NCI-H2227 (cell line): ENCODE data around the gene PRKN.
"Not testable (repeated sequence)": the region's sequence is repeated elsewhere in the genome, so short reads cannot be mapped to it uniquely, and the experiment has no call there.

Experiments
- DNase-seq: peaks from one replicate; lab custom pipeline; 2025; ENCODE audit not compliant: unreplicated experiment; lab: John Stamatoyannopoulos, UW

PRKN gene

GRCh38 chr6:162679681-162680080, 47.9 kb downstream of the PRKN start:
- DNase-seq, result no peak

DNA sequence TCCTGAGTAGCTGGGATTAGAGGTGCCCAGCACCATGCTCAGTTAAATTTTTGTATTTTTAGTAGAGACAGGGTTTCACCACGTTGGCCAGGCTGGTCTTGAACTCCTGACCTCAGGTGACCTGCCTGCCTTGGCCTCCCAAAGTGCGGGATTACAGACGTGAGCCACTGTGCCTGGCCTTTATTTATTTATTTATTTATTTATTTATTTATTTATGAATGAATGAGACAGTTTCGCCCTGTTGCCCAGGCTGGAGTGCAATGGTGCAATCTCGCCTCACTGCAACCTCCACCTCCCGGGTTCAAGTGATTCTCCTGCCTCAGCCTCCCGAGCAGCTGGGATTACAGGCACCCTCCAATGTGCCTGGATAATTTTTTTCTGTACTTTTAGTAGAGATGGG, 48.7 kb downstream of the PRKN start:
- DNase-seq, result not testable (repeated sequence)

DNA sequence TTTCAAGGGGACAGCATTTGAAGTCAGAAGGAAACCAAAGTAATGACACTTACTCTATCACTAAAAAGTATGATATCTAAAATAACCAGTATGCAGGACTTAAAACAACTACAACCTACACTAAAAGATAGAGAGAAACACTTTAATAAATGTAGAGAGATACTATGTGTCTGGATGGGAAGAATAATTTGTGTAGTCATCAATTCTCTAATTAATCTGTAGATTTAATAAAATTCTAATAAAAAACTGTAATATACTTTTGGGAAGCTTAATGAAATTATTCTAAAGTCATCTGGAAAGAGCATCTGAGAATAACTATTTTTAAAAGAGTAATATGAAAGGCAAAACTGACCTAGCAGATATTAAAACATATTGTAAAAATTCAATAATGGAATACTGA, 52.1 kb downstream of the PRKN start:
- DNase-seq, result no peak

DNA sequence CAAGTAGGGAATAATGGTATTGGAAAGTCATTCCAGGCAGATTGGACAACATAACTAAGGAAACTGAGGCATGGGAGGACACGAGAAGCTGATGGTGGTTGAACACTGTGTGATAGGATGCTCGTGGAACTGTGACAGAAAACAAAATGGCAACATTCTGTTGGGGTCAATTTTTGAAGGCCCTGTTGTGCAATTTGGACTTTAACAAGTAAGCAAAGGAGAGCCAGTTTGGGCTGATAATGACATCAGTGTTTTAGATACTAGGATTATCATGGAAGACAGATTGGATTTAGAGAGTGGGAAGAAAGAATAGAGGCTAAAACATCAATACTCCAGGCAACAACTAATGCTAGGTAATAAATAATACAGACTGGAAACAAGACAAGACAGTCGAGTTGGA, 53.1 kb downstream of the PRKN start:
- DNase-seq, result no peak

DNA sequence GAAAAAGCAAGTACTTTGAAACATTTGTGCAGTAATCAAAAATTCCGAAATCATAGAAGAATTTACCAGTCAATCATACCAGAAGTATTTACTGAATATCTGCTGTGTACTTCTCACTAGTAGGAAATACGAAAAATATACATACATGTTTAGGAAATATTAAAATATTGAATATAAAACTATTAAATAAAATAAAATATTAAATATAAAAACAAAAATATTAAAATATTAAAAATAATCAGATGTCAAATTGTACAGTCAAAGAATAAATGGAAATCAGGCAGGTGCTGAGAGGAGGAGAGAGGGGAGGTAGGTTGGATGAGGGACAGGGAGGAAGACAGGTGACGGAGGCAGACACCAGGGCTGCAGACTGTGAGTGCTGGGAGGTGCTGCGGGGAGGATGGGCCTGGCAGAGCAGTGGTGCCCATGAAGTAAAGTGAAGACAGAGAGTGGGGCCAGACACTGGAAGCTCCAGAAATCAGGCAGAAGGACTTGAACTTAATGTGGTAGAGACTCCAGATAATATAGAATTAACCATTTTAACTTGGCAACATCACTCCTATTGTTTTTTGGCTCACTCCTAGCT, 55.9 kb downstream of the PRKN start:
- DNase-seq, result no peak

DNA sequence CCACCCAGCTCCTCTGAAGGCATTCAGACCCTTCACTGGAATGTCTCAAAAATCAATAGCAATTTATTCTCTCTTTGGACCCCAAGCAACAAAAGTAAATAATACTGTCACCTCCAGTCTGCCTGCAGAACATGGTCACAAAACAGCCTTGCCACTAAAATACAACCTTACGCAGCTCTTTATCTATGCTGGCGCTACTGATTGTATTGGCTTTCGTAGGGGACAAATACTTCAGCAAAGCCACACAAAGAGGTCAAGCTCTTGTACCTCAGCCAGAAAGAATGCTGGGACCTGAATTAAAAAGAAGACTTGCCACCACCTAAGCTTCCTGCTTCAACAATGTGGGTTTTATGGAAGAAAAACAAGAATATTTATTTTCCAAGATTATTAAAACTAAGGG, 57.2 kb downstream of the PRKN start:
- DNase-seq, result no peak

DNA sequence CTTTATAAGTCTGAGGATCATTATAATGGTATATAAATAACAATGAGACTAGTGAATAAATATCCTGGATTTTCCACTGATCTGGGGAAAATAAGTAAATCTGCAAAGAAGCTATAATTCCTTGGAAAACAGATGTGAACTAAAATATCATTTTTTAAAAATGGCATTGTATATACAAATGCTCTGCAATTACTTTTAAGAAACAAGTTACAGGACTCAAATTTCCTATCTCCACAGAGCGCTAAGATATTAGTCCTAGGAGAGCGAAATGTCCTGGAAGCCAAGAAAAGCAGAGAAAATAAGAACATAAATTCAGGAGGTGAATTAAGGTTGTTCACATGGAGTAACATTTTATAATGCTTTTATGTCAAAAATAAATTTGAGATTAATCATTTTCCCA, 61.3 kb downstream of the PRKN start:
- DNase-seq, result no peak

GRCh38 chr6:162653808-162654207, 73.8 kb downstream of the PRKN start:
- no peak for DNase-seq

DNA sequence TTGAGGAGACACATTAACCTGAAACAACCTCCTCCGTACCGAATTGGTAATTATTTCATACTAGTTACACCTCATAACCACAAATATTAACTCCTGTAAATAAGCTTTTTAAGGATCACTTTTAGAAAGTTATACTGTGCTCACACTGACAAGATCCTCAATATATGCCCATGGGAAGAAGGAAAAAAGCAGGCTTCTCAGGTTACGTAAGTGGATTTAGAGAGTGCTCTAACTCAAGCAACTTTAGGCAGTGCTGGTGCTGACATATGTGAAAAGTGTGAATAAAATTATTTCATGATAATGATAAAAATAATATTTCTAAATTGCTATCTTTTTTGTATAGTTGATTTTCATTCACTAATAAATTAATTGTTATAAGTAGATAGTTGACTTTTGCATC, 76.1 kb downstream of the PRKN start:
- no peak for DNase-seq

DNA sequence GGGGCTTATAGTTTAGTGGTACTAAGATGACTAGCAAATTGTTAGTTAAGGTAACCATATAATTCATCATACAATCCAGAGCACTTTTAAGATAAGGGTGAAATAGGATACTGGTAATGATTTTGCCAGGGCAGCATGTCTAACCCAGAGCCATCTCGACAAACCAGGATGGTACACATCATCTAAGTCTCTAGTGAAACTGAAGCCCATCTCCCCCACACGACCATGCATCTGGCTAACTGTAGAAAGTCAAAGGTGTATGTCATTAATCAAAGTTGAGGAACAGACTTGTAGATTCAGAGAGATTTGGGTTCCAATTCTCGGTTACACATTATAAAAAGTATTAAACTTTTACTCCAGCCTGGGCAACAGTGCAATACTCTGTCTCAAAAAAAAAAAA, 78.3 kb downstream of the PRKN start:
- DNase-seq, result no peak

DNA sequence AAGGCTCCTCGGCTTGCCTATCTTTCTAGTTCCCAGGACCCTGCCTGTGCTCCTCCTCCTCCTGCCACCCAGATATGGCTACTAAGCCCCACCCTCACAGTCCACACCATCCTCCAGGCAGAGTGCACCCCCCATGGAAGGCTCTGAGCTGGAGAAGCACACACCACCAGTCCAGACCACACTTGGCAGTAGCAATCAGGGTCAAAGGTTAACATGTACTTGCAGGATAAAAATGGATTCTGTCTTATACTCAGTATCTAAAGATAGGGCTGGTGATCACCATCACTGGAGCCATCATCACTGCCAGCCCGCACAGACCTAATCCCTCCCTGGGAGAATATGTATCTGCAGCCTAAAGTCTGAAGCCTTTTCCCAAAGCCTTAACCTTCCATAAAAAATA, 83.4 kb downstream of the PRKN start:
- DNase-seq, result peak; percentile 11

- no peak for DNase-seq
These were observed 86.8 kb downstream of the PRKN start for GRCh38 chr6:162640756-162641155.

DNA sequence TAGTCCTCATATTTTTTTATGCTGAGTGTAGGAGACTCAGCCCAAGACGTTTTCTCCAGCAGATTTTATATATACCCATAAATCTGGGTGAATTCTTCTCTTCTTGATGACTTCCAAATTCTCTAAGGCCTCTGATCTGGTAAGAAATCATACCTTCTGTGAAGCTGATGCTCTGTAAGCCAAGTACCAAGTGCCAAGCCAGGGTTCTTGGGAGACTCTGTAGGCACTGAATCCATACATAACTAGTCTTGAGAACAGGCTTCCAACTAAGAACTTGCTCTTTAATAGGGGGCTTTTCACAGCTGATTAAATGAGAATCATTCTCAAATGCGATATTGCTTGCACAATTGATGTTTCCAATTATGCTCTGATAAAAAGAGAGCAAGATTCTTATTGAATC, 87.6 kb downstream of the PRKN start:
- DNase-seq, result no peak

GRCh38 chr6:162638931-162639574, 88.5 kb downstream of the PRKN start:
- DNase-seq, result no peak

GRCh38 chr6:162637317-162637716, 90.2 kb downstream of the PRKN start:
- DNase-seq, result no peak

- DNase-seq, result no peak
These were observed 91.4 kb downstream of the PRKN start for GRCh38 chr6:162636167-162636566.

- no peak for DNase-seq
These were observed 96.0 kb downstream of the PRKN start for GRCh38 chr6:162631546-162631945.

DNA sequence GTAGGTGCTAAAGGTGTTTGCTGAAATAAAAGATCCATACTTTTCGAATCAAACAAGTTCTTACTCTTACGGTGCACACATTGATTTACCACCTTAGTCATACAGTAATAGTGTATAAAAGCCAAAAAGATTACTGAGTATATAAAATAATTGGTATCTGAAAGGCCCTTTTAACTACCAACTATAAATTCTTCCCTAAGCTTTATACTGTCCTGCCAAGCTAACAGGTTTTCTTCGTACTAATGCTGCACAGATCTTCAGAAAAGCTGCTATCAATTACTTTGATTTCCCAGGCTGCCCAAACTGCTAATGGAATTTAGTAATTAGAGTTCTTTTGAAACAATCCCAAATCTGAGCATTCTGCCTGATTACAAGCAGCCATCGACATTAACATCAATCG, 97.5 kb downstream of the PRKN start:
- no peak for DNase-seq

DNA sequence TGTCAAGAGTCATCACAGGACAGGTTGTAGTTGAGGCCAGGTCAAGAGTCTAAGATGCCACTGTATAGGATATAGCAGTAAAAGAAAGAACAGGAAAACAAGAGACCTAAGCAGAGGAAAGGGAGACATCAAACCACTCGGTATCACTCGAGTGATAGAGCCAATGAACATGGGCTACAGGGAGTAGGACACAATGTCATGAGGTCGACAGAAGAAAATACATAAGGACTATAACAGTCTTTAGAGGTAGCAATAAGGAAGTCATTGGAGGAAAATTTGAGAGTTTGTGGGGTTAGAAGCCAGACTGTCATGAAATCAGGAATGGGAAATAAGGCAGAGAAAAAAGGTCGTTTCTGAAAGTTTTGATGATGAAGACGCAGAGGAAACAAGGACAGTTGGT, 99.7 kb downstream of the PRKN start:
- no peak for DNase-seq

- DNase-seq, result no peak
These were observed 100.2 kb downstream of the PRKN start for GRCh38 chr6:162627362-162627761.

- DNase-seq, result no peak
These were observed 100.7 kb downstream of the PRKN start for GRCh38 chr6:162626869-162627268.

GRCh38 chr6:162625846-162626540, 101.6 kb downstream of the PRKN start:
- no peak for DNase-seq

DNA sequence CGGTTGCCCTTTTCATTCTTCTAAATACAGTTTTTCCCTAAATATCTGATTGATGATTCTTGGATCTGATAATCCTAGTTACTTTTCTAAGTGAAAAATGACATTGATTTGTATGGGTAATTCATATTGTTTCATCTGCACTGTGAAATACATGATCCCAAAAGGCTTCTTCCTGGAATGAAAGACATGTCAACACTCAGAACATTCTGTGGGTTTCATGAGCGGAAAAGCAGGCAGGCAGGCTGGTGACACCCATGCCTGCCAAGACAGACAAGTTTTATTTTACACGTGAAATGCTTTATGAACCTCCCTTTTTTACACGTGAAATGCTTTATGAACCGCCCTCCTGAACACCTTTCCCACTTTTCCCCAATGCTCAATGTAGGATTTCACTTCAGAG, 105.0 kb downstream of the PRKN start:
- no peak for DNase-seq
